GM06990 (cell line): Measurements from ENCODE around the gene EREG.

ENCODE experiments used
- DNase-seq: peaks from one replicate; pipeline ENCODE4 v3.0.0-alpha.2; 2011; ENCODE audit not compliant: insufficient read length; ENCODE audit errors: extremely low read depth
- H3K27me3 ChIP-seq: replicated peaks from 2 replicates; pipeline ENCODE4 v1.6.0; 2011; ENCODE audit warnings: low read length; ENCODE audit not compliant: control insufficient read depth, insufficient read depth
- H3K36me3 ChIP-seq: 2 replicates; pipeline ENCODE4 v1.5.1; 2011; ENCODE audit warnings: low read length; ENCODE audit not compliant: control insufficient read depth, insufficient read depth
- H3K4me3 ChIP-seq: replicated peaks from 2 replicates; pipeline ENCODE4 v1.5.1; 2011; ENCODE audit warnings: low read depth, mild to moderate bottlenecking, control low read depth, low read length
- TF ChIP-seq, protein P1 (sequence below): IDR thresholded peaks from 2 replicates; pipeline ENCODE4 v1.5.1; 2011; ENCODE audit warnings: low read length, control low read depth, mild to moderate bottlenecking, inconsistent platforms; ENCODE audit not compliant: insufficient read depth, poor library complexity, severe bottlenecking

EREG gene, protein sequence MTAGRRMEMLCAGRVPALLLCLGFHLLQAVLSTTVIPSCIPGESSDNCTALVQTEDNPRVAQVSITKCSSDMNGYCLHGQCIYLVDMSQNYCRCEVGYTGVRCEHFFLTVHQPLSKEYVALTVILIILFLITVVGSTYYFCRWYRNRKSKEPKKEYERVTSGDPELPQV

DNA sequence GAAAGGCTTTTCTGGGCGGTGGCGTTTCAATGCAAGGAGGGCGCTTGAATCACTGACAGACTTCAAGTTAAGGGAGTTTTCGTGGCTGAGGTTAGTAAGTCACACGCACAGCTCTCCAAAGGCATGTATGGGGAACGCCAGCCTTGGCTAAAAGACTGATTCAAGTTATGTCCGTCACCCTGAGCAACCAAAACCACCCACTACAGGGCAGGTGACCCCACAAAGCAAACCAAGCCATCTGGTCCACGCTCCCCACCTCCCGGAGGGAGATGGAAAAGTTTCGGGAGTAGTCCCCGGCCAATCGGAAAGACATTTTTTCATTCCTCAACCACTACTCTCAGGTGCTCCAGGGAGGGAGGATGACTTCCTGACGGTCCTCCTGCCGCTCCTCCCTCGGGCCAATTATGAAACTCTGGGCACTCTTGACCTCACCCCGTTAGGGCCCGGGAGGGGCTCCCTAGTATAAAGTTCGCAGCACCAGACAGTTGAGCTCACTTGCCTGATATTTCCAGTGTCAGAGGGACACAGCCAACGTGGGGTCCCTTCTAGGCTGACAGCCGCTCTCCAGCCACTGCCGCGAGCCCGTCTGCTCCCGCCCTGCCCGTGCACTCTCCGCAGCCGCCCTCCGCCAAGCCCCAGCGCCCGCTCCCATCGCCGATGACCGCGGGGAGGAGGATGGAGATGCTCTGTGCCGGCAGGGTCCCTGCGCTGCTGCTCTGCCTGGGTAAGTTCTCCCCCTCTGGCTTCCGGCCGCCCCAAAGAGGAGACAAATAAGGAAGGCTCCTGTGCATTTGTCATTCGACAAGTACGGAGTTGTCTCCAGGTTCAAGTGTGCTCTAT is at the start of gene EREG:
Gene EREG, plus strand, starts transcription at position 494 of the 840 bp plus-strand sequence. Its CDS starts 164 bp downstream, at position 658.
- H3K4me3 ChIP-seq, result peak within 1 kb of the TSS; percentile 12; the same call in 1 of the 2 replicates
- TF ChIP-seq, protein P1, sequence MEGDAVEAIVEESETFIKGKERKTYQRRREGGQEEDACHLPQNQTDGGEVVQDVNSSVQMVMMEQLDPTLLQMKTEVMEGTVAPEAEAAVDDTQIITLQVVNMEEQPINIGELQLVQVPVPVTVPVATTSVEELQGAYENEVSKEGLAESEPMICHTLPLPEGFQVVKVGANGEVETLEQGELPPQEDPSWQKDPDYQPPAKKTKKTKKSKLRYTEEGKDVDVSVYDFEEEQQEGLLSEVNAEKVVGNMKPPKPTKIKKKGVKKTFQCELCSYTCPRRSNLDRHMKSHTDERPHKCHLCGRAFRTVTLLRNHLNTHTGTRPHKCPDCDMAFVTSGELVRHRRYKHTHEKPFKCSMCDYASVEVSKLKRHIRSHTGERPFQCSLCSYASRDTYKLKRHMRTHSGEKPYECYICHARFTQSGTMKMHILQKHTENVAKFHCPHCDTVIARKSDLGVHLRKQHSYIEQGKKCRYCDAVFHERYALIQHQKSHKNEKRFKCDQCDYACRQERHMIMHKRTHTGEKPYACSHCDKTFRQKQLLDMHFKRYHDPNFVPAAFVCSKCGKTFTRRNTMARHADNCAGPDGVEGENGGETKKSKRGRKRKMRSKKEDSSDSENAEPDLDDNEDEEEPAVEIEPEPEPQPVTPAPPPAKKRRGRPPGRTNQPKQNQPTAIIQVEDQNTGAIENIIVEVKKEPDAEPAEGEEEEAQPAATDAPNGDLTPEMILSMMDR, result no peak
- no peaks in the 10 kb centered on the region for H3K36me3 ChIP-seq
- no peaks in the 10 kb centered on the region; the same call in 1 of the 2 replicates for H3K27me3 ChIP-seq
- peak; percentile 7 for DNase-seq

DNA sequence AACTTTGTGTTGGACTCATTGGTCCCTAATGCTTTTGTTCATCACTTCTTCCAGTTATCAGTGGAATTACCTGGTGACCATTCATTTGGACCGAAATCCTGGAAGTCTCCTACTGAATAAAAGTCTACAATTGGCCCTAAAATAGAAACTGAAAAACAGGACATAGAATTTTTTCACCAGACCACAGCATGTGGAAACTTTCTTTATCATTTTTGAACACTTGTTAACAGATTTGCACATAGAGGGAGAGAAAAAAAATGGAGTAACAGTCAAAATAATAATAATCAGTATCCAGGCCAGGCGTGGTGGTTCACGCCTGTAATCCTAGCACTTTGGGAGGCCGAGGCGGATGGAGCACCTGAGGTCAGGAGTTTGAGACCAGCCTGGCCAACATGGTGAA is 49.6 kb upstream of the EREG start:
- Histone ChIP-seq H3K36me3 (no peaks in the 10 kb centered on the region), H3K4me3 (no peak overlapping the region), H3K27me3 (no peaks in the 10 kb centered on the region)
- no peak for DNase-seq
- TF ChIP-seq, protein P1, result no peak

DNA sequence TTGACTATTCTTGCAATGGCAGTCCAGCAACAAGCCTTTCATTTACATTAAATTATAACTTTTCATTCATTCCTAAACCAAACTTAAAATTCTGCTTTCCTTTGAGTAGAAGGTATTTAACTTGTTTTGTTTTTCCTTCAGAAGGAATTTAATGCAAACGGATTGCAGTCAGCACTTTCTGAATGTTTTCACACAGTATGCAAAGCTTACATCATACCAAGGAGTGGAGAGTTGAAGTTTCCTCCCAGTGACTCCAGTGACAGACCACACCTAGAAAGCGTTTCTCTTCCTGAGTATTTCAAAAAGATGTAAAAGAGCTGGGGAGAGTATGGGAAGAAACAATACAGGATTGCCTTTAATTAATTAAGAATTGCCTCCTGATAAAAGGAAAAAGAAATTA is 48.5 kb upstream of the EREG start:
- Histone ChIP-seq H3K4me3 (no peak overlapping the region), H3K27me3 (no peaks in the 10 kb centered on the region), H3K36me3 (no peaks in the 10 kb centered on the region)
- TF ChIP-seq, protein P1, result no peak
- no peak for DNase-seq

DNA sequence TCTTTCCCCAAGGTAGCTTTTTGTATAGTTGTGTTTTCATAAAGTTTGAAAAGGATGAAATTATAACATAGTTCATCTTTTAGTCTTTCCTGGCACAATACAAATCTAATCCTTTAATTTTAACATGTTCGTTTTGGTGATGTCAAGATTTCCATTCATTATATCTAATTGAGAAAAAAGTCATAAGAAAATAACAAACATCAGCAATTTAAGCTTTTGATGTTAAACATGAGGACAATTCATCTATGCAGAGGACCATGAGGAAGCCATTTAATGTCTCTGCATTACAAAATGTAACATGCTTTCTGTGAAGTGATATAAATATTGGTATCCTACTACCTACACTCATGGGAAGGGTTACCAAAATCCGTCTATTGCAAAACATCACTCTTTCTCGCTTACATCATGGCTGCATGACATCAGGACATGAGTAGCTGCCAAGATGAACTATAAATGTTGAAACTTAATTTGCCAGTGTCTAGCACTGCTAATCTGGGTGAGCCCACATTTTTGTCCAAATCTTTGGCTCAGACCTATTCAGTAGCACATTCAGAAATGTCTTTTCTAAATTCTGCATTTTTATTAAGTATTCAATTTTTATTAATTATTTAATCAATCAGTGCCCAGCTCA is 47.2 kb upstream of the EREG start:
- TF ChIP-seq, protein P1, result no peak
- Histone ChIP-seq H3K27me3 (no peaks in the 10 kb centered on the region), H3K4me3 (no peak overlapping the region), H3K36me3 (no peaks in the 10 kb centered on the region)
- DNase-seq, result no peak

DNA sequence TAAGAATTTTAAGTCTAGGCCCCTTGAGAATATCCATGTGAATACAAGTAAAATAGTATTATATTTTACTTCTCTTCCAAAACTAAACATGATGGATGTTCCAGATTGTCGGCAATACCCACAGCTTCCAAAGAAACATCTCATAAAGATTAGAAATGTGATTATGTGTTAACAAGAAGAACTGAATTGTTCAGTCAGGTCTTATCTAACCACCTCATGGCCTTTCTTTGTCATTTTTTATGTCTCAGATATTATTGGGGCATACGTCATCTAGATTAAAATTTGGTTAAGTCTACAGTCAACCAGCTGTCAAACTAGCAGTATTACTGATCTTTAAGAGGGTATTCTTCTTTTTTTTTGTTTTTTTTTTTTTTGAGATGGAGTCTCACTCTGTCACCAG is 46.7 kb upstream of the EREG start:
- no peak for DNase-seq
- H3K4me3 ChIP-seq, result no peak overlapping the region
- no peaks in the 10 kb centered on the region for H3K27me3 ChIP-seq
- TF ChIP-seq, protein P1, result no peak
- no peaks in the 10 kb centered on the region for H3K36me3 ChIP-seq
